Measurements from ENCODE around the gene SRRM4.

DNA sequence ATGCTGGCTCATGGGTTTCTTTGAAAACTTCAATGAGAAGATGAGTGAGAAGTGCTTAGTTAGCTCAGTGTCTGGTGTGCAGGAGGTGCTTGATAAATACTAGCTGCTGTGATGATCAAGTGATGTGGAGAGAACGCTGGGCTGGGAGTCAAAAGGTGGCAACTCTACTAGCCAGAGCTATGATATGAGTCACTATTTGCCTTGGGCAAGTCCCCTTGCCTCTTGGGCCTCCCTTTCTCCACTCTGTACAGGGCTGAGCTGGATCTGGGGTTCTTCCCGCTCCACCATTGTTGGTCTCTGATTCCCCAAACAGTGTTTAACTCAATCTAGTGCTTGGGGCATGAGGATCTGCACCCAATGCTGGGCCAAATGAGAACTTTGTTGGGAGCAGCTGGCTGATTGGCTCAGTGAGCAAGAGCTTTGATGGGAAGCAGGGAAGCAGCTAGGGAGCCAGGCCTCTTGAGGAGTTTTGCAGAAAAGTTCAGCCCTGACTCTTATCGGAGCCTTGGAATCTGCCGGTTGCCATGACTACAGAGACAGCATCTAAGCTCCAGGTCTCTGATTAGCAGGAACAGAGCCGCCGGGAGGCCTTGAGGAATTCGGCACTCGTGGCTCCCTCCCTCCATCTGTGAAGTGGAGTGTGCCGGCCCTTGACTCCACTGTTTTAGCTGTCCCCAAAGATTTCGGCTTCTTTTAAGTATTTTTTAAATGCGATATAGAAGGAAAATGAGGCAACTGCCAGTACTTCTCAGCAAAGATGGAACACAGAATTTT, 115.3 kb downstream of the SRRM4 start:
- no peak for TF ChIP-seq CTCF (IDR thresholded peaks at IDR 0.05 in 4 of 5, conservative IDR thresholded peaks at IDR 0.05 in 1 of 5)
- no peak for TF ChIP-seq POLR2A (IDR thresholded peaks at IDR 0.05)
